Testis (tissue), 3 donors: ENCODE results near the gene SPINT3. TPM values are rescaled to one million over a fixed set of nuclear protein-coding genes. Genes with fewer than 3 reads are reported as not detected.

Source experiments
- DNase-seq: peaks from one replicate; pipeline ENCODE4 v3.0.0-alpha.2; 2019
- H3K27ac ChIP-seq, 2 donors: fragments of 200-600 bp; sonication (generic); one replicate each; pipeline ENCODE4 v1.5.1; 2019
- H3K27me3 ChIP-seq: fragments of 200-600 bp; sonication (generic); one replicate; pipeline ENCODE4 v1.5.1; 2019
- H3K36me3 ChIP-seq: fragments of 200-600 bp; sonication (generic); one replicate; pipeline ENCODE4 v1.5.1; 2017; ENCODE audit warnings: low read depth; ENCODE audit errors: missing control alignments
- H3K4me1 ChIP-seq: fragments of 200-600 bp; sonication (generic); one replicate; pipeline ENCODE4 v1.5.1; 2019
- H3K4me3 ChIP-seq, 2 donors: fragments of 200-600 bp; sonication (generic); one replicate each; pipeline ENCODE4 v1.5.1; 2017 to 2019
- H3K9me3 ChIP-seq: fragments of 200-600 bp; sonication (generic); one replicate; pipeline ENCODE4 v1.5.1; 2017
- CTCF ChIP-seq, 3 experiments: fragments of 450-650 bp in 2 of 3; fragments of 200-600 bp in 1 of 3; sonication (generic) in 1 of 3; IDR thresholded peaks; one replicate each; pipeline ENCODE4 v1.5.1; 2016 to 2019; ENCODE audit warnings: antibody characterized with exemption in 3 of 3, mild to moderate bottlenecking in 2 of 3, moderate library complexity in 1 of 3
- POLR2A ChIP-seq: fragments of 450-650 bp; IDR thresholded peaks from one replicate; pipeline ENCODE4 v1.6.1; 2017; ENCODE audit warnings: antibody characterized with exemption, mild to moderate bottlenecking, moderate library complexity
- WGBS, 2 donors: methylation state at CpG; one replicate each; pipeline ENCODE4 v1.1.5; 2018; 5-methylcytosine and 5-hydroxymethylcytosine counted together
- intact Hi-C: fragments of 100-400 bp; cut with DNase I; formaldehyde crosslinking; loops from one replicate; pipeline ENCODE4 v1.15.1; 2023; ENCODE audit warnings: low total_unique reads
- polyA plus RNA-seq: library from polyadenylated mRNA; stranded (reverse); fragments of 350-450 nt; fragmentation: Illumina TruSeq; extraction: RNeasy Lipid Tissue Mini Kit (QIAGEN cat#74804); gene quantifications from one replicate; pipeline ENCODE4 v1.2.3, GENCODE V29; 2014; ENCODE audit warnings: low read depth, low replicate concordance; ENCODE audit not compliant: insufficient read depth
- total RNA-seq, 2 donors: library from RNA; depleted of rRNA; stranded (reverse); fragments of >200 nt; gene quantifications; one replicate each; pipeline ENCODE4 v1.2.3, GENCODE V29; 2016

The SPINT3 gene
- total and polyA plus RNA-seq, 3 donors from 2014 or later, result not detected

- TF ChIP-seq POLR2A (no peak), CTCF (IDR thresholded peaks at IDR 0.05) (no peak)
- Histone ChIP-seq H3K36me3 (no peaks in the 10 kb centered on the region), H3K27me3 (no peaks in the 10 kb centered on the region), H3K27ac (no peak overlapping the region), H3K4me3 (no peak overlapping the region), H3K9me3 (no peaks in the 10 kb centered on the region), H3K4me1 (peaks cover 5% of the 10 kb centered on the region)
- intact Hi-C loops, result no loop called here
- WGBS, 2 donors, result 82 to 88% methylated on average over 5 of the region's 5 CpGs
- no peak for DNase-seq
Observed at GRCh38 chr20:45507011-45507820, 8.2 kb downstream of the SPINT3 start.

GRCh38 chr20:45506398-45506797 lies 9.0 kb downstream of the SPINT3 start:
- H3K27ac ChIP-seq, result no peak overlapping the region
- 93 to 99% methylated on average over 2 of the region's 2 CpGs for WGBS, 2 donors
- no peaks in the 10 kb centered on the region for H3K27me3 ChIP-seq
- H3K36me3 ChIP-seq, result no peaks in the 10 kb centered on the region
- intact Hi-C loops, result no loop called here
- no peak overlapping the region for H3K4me3 ChIP-seq
- DNase-seq, result no peak
- no peaks in the 10 kb centered on the region for H3K9me3 ChIP-seq
- TF ChIP-seq POLR2A, result no peak
- peaks cover 5% of the 10 kb centered on the region for H3K4me1 ChIP-seq

DNA sequence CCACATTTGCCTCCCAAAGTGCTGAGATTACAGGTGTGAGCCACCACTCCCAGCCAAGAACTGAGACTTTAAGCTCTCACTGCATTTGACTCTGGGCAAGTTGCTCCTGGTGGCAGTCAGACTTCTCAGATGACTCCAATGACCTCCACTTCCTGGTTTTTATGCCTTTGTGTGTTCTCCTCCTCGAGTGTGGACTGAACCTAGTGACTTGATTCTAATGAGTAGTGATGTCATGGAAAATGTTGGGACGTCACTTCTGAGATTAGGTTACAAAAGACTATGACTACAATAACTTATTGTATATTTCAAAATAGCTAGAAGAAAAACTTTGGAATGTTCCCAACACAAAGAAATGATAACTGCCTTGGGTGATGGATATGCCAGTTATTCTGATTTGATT lies 12.0 kb downstream of the SPINT3 start:
- Histone ChIP-seq H3K9me3 (no peaks in the 10 kb centered on the region), H3K27me3 (no peaks in the 10 kb centered on the region), H3K4me1 (peaks cover 5% of the 10 kb centered on the region), H3K4me3 (no peak overlapping the region), H3K27ac (no peak overlapping the region), H3K36me3 (no peaks in the 10 kb centered on the region)
- no peak for DNase-seq
- TF ChIP-seq POLR2A (no peak), CTCF (IDR thresholded peaks at IDR 0.05) (no peak)
- intact Hi-C loops, result no loop called here
- 57 to 63% methylated on average over 2 of the region's 2 CpGs for WGBS, 2 donors

GRCh38 chr20:45502561-45502960 lies 12.9 kb downstream of the SPINT3 start:
- Histone ChIP-seq H3K36me3 (no peaks in the 10 kb centered on the region), H3K27me3 (no peaks in the 10 kb centered on the region), H3K27ac (no peak overlapping the region), H3K4me3 (no peak overlapping the region), H3K9me3 (no peaks in the 10 kb centered on the region), H3K4me1 (peaks cover 5% of the 10 kb centered on the region)
- WGBS, 2 donors, result 22 to 23% methylated on average over 1 of the region's 1 CpG
- TF ChIP-seq POLR2A (no peak), CTCF (IDR thresholded peaks at IDR 0.05) (no peak)
- intact Hi-C loops, result no loop called here
- DNase-seq, result no peak

- no peak for DNase-seq
- Histone ChIP-seq H3K27ac (no peak overlapping the region), H3K36me3 (no peaks in the 10 kb centered on the region), H3K9me3 (no peaks in the 10 kb centered on the region), H3K27me3 (no peaks in the 10 kb centered on the region), H3K4me3 (no peak overlapping the region), H3K4me1 (peaks cover 5% of the 10 kb centered on the region)
- intact Hi-C loops, result no loop called here
- 53 to 57% methylated on average over 1 of the region's 1 CpG for WGBS, 2 donors
- TF ChIP-seq POLR2A, result no peak
- TF ChIP-seq CTCF (IDR thresholded peaks at IDR 0.05), result no peak
Observed at GRCh38 chr20:45501600-45501999, 13.8 kb downstream of the SPINT3 start.
